Subcutaneous adipose tissue (tissue), 4 donors: ENCODE data around the gene ZBTB46. TPM values are rescaled to one million over a fixed set of nuclear protein-coding genes. Genes with fewer than 3 reads are reported as not detected.

Experiments used
- CTCF ChIP-seq: fragments of 450-650 bp; IDR thresholded peaks from one replicate; pipeline ENCODE4 v1.5.1; 2016; ENCODE audit warnings: low read depth, mild to moderate bottlenecking, control low read depth, antibody characterized with exemption, moderate library complexity
- total RNA-seq, 4 donors: library from RNA; depleted of rRNA; stranded (reverse); fragments of >200 nt; gene quantifications; one replicate each; pipeline ENCODE4 v1.1.0, GENCODE V29; 2016

The ZBTB46 gene
- total RNA-seq, 4 donors from 2014 or later, result 5.7 to 45.2 (median 7.4) TPM

- no peak for TF ChIP-seq CTCF
These were observed 26.8 kb downstream of the ZBTB46 start for GRCh38 chr20:63804308-63804636.

GRCh38 chr20:63802469-63803240 lies 28.4 kb downstream of the ZBTB46 start:
- TF ChIP-seq CTCF, result no peak

- no peak for TF ChIP-seq CTCF
These were observed 35.8 kb downstream of the ZBTB46 start for GRCh38 chr20:63795178-63795830.

- no peak for TF ChIP-seq CTCF
These were observed 36.5 kb downstream of the ZBTB46 start for GRCh38 chr20:63794614-63795013.

- TF ChIP-seq CTCF, result no peak
These were observed 38.2 kb downstream of the ZBTB46 start for GRCh38 chr20:63792866-63793265.

- no peak for TF ChIP-seq CTCF
These were observed 39.4 kb downstream of the ZBTB46 start for GRCh38 chr20:63791497-63792156.

- no peak for TF ChIP-seq CTCF
These were observed 40.4 kb downstream of the ZBTB46 start for GRCh38 chr20:63790572-63791168.
